HS-5 (cell line): ENCODE data around the gene YWHAG.
"Not testable (repeated sequence)": the region's sequence is repeated elsewhere in the genome, so short reads cannot be mapped to it uniquely, and the experiment has no call there.

Experiments
- DNase-seq: peaks from one replicate; pipeline ENCODE4 v3.0.0-alpha.2; 2012; ENCODE audit warnings: low read depth

YWHAG gene

DNA sequence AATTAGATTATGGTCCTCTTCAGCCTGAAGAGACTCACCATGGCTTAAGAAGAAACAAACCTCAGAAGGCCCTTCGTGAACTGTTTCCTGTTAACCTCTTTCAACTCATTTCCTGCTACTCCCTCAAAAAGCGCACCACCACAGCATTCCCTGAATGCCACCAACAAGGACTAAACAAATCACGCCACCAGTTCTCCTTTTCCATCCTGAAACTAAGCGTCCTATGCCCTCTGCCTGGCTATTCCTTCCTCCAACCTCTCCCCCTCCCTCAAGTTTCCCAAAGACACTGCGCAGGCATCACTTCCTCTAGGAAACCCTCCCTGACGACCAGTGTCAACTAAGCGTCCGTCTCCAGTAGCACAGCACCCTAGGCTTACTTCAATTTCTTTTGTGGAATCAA is 12.0 kb downstream of the YWHAG start:
- no peak for DNase-seq

DNA sequence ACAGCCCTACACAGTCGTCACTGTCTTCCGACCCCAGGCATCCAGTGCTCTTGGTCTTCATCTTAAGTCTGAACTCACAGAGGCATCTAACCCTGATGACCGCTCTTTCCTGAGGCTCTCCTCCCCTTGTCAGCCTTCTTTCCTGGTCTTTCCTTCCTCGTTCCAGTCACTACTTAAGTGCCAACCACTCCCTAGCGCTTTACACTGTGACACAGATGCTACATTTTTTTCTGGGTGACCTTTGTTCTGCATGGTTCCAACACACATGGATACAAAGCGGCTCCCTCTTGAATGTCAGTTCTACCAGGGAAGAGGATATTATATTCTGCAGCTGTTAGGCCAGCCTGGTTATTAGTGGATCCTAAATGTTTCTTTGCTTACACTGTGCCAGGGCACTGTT is 12.7 kb downstream of the YWHAG start:
- no peak for DNase-seq

DNA sequence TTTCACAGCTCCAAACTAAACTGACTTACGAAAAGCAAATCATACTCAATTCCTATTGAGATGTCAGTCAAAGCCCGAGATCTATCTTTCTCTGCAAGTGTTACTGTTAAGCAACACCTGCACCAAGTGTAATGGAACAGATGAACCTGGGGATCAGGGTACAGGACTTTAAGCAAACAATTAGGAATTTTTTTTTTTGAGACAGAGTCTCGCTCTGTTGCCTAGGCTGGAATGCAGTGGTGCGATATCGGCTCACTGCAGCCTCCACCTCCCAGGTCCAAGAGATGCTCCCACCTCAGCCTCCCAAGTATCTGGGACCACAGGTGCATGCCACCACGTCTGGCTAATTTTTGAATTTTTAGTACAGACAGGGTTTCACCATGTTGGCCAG is 14.9 kb downstream of the YWHAG start:
- no peak for DNase-seq

DNA sequence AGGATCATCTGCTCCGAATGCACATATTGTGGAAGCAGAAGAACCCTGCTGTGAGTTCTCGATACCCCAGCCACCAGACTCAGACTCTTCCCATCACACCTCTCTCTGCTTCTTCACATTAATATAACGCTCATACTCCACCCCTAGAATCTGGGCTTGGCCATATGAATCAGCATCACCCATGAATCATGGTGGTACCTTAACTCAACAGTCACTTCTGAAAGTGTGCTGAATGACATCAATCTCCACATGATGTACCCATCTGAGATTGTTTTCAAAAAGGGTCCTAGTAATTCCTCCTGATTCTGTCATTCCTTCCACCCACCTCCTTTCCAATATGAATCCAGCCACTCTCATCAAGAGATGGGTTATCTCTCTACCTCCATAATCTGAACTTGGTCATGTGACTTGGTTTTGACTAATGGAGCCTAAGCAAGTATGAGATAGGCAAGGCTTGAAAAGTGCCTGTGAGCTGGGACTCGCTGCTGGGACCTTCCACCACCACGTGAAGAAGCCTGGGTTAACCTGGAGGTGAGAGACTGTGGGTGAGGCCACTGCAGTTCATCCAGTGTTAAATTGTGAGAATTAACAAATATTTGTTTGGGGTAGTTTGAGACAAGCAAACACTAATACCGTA is 15.4 kb downstream of the YWHAG start:
- no peak for DNase-seq

DNA sequence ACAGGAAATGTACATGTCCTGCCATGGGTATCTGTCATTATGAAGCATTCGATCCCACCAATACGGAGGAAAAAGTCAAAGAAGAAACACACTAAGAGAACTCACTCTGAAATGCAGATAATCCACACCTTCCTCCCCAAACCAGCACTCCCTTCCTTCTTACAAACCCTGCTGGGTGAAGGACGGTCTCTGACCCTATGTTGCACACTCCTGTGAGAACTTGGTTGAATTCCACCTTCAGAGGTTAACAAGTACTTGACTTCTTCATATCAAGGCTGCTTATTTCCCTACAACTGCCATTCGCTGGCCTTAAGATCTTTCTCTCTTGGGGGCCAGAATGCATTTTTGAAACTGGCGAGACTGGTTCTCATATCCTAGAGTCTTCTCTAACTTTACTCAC is 16.6 kb downstream of the YWHAG start:
- DNase-seq = no peak

DNA sequence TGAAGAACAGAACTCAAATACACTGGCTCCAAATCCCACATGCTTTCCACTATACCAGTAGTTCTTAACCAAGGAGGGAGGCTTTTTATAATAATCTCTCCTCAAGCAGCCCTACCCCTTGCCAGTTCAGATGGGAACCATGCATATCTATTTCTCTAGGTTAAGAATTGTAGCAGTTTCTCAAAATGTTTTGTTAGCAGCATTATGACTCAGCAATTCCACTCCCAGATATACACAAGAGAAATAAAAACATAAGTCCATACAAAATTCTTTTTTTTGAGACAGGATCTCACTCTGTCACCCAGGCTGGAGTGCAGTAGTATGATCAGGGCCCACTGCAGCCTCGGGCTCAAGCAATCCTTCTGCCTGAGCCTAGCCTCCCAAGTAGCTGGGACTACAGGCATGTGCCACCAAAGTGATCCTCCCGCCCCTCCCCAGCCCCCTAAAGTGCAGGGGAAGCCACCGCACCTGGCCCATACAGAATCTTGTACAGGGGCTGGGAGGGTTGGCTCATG is 18.1 kb downstream of the YWHAG start:
- no peak for DNase-seq

DNA sequence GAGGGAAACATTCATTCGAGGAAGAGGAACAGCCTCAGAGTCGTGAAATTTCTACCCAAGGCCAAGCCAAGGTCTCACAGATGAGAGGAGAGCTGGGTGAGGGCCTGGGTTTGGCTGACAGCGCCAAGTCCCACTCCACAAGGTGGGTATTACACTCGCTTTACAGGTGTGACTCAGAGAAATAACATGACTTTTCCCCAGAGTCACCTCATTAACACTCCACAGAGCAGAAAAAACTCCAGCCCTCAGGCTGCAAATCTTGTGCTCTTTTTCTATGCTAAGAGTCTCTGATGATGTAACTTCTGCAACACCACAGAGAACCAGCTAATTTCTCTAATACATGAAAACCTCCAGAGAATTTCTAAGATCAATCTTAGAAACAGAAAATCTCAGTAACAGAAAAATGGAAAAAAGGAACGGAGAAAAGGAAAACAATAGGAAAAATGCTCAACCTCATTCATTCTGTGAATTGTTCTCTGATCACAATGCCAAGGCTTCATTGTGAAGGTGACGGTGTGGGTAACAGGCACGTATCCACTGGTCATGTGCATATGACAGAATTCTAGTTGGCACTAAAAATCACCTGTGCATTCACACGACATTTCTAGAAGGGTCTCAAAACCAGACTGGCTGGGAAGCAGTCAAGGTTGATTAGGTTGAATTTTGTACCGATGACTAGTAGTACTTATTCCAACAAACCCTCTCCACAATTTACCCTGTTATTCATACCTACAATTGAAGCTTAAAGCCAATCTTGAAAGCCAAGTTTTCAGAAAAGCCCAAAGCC is 20.3 kb downstream of the YWHAG start:
- DNase-seq = no peak

DNA sequence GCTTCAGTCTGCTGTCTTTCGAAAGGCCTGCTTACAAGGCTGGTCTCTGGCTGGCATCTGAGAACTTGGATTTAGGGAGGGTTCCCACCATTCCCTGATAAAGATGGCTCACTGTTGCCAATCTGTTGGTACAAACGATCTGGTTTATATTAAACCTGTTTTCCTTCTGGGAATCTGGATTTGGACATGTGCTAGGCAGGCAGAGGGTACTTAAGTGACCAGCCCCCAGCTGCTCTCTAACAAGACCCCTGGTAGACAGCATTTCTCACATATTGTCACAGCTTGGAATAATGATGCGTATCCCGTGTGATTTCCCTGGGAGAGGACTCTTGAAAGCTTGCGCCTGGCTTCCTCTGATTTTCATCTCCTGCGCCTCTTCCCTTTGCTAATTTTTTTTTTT is 21.6 kb downstream of the YWHAG start:
- no peak for DNase-seq

DNA sequence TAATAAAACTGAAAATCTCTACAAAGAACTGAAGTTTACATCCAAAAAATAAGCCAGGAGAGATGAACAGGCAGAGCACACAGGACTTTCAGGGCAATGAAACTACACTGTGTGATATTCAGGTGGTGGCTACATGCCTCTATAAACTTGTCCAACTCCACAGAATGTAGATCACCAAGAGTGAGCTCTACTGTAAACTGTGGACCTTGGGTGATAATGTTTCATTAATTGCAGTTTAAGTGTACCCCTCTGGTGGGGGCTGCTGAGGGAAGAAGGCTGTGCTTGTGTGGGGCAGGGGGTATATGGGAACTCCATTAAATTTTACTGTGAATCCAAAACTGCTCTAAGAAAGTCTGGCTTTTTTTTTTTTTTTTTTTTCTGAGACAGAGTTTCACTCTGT is 22.7 kb downstream of the YWHAG start:
- DNase-seq = no peak

DNA sequence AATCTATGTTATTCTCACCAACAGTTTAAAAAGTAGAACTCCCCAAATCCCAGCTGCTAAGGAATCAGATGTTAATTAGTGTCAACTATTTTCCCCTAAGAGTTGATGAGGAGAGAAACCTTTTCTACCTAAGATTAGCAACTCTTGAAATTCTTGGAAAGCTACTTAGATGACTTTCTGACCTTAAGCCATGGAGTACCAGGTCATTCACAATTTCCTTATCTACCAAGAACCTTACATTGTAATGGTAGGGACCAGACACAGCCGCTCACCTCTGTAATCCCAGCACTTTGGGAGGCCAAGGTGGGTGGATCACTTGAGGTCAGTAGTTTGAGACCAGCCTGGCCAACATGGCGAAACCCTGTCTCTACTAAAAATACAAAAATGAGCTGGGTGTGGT is 23.4 kb downstream of the YWHAG start:
- DNase-seq = not testable (repeated sequence)

DNA sequence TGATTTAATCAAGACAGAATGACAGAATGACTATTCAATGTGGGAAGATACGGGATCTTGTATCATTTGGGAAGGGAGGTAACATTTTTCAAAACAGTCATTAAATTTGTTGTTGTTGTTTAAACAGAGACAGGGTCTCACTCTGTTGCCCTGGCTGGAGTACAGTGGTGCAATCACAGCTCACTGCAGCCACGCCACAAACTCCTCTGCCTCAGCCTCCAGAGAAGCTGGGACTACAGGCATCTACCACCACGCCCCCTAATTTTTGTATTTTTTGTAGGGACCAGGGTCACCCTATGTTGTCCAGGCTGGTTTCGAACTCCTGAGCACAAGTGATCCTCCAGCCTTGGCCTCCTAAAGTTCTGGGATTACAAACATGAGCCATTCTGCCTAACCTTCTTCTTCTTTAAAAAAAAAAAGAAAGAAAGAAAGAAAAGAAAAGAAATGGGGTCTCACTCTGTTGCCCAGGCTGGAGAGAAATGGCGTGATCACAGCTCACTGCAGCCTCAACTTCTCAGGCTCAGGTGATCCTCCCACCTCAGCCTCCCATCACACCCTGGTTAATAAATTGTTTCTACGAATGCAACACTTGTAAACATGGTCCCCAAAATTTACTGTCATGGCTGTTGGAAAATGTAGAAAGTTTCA is 24.3 kb downstream of the YWHAG start:
- DNase-seq = no peak

DNA sequence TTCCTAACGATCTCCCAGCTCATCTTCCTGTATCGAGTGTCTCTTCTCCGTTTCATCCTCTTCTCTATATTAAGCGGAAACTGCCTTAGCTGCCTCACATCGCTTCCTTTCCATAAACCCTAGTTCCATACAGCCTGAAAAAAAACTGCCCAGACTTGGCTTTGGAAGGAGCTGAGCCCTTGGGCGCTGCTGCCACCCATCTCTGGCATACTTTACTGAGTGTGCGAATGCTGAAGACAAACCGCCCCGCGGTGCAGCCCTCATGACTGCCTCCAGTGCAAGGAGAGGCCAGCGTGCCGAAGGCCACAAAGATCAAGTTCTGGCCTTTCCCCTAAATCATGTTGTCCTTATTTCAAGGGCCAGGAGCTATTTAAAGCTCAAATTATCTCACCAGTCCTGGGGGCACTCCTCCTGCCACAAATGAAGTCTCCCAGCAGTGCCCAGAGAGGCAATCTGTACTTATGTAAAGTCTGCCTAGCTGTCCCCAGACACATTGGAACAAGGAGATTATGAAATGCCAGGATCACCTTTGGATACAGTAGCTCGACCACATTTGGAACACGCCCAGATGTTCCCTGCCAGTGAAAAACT is 25.2 kb downstream of the YWHAG start:
- DNase-seq = no peak

DNA sequence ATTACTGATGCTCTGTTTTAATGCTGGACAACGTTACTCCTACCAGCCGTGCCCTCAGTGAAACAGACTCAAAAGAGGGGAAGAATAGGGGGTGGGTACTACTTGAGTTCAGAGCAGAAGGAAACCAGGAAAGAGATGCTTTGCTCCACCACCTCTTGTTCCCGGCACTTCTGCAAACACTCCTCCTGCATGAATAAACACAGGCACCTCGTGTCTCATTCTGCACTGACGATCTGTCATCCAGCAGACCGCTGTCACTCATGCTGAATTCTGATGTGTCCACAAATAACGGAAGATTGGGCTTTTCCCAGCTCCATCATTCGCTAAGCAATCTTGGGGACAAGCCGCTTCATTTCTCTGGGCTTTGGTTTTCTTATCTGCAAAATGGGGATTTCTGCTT is 26.7 kb downstream of the YWHAG start:
- no peak for DNase-seq

DNA sequence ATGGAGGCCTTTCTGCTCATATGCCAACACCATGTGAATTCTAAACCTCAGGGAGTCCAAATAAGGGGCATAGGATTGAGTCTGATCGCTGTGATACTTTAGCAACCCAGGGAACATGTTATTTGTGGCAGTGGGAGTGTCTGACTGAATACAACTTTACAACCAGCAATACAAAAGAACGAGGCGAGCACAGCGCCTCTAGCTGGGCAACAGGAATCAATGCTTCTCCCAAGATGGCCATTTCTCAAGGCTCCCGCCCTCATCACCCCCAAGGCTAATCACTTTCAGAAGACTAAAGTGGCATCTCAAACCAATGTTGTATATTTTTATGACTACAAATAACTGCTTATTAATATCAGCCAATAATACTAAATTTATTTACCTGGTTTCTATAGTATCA is 28.1 kb downstream of the YWHAG start:
- no peak for DNase-seq

DNA sequence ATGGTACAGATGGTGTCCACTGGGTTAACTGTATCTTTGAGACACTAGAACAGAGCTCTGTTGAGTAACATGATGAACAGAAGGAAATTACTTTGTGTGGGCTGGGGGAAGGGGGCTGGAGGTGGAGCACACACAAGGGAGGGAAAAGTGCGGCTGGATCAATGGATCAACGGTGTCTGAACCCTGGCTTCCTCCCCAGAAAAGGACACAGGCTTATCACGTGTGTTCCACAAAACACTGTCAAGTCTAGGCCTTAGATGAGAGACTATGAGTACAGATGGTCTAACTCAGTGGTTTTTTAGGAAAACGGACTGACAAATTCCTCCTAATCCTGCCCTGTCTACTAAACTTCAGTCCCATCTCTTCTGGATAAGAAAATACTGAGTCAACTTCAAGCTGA is 28.5 kb downstream of the YWHAG start:
- DNase-seq = no peak

DNA sequence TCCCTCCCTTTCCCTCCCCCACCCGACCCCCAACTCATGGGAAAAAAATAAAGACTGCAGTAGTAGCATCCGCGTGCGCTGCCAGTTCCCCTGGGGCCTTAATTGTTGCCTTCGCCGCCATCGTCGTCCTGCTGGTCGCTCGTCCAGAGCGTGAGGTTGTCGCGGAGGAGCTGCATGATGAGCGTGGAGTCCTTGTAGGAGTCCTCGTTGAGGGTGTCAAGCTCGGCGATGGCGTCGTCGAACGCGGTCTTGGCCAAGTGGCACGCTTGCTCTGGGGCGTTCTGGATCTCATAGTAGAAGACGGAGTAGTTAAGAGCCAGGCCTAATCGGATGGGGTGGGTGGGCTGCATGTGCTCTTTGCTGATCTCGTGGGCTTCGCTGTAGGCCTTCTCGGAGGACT is 29.3 kb downstream of the YWHAG start:
- no peak for DNase-seq

DNA sequence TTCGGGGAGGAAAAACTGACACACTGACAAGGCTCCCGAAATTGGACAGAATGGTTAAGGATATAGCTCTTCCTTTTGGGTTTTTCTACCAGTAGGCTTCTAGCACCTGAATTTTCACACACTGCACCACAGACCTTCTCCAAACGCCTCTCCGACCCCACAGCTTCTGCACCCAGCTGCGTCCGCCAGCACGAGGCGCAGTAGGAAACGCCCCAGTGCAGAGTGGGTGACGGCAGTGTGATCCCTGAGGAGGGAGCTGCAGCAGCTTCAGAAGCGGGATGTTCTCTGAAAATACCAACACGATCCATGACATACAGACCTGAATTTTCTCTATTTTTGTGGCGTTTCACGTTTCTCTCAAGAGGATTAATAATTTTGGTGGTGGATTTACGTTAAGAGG is 30.4 kb downstream of the YWHAG start:
- DNase-seq = no peak

DNA sequence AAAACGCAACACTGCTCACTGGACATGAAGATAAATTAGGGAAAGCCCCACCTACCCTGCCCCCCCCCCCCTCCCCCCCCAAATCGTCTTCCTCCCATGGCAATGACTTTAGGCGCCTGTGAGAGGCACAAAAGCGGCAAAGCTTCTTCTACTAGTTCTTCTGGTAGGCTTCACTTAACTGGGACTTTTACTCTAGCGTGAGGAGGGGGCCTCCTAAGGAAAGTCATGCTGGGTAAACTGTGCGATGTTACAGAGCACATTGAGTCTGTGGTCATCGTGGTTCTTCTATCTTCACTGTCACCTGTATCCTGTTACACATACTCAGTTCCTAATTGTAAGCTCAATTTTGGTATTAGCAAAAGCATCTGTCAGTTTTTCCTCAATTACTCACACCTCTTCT is 31.2 kb downstream of the YWHAG start:
- DNase-seq = no peak

DNA sequence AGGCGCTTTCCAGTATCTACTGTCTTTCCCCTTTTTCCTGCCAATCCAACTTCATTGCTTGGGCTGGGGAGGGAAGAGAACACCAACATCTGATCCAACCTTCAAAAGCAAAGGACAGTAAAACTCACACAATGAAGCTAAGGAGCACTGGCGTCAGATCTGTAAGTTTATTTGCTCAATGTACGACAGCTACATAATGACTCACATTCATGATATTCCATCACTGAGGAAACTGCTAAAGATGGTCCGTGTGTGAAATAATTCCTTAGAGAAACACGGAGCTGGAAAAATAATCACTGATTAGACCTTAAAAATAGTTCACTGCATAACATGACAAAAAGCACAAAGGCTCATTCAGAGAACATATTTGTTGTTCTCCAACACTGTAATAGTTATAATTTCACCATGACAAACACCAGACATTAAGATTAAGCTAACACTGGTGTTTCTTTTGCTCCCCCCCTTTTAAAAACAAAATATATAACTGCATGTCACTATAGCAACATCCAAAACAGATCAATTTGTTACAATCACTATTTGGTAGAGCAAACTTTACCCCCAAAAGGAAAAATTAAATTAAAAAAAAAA is 32.1 kb downstream of the YWHAG start:
- DNase-seq = no peak

DNA sequence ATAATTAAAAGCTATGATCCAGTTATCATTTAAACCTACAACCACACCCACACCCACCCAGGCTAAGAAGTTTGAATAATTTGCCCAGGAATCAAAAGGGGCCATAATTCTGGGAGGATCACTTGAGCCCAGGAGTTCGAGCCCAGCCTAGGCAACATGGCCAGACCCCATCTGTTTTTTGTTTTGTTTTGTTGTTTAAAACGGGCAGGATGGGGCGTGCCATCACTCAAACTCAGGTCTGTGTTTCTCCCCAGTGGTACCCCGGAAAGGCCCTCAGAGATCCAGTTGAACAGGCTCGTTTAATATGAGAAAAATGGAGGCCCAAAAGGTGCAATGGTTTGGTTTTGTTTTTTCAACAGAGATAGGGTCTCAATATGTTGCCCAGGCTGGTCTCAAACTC is 33.0 kb downstream of the YWHAG start:
- no peak for DNase-seq

DNA sequence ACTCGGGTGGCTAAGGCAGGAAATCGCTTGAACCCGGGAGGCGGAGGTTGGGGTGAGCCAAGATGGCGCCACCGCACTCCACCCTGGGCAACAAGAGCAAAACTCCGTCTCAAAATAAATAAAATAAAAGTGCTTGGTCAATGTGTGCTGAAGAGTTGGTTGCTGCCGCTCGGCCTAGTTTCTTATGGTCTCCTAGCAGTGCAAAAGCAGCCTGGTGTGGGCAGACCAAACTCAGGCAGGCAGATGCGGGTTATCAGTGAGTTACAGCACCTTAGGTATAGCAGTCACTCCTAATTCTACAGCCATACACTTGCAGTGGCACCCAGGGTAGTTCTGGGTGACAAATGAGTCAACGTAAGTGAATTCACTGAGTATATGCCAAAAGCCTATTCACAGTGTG is 33.7 kb downstream of the YWHAG start:
- DNase-seq = no peak

DNA sequence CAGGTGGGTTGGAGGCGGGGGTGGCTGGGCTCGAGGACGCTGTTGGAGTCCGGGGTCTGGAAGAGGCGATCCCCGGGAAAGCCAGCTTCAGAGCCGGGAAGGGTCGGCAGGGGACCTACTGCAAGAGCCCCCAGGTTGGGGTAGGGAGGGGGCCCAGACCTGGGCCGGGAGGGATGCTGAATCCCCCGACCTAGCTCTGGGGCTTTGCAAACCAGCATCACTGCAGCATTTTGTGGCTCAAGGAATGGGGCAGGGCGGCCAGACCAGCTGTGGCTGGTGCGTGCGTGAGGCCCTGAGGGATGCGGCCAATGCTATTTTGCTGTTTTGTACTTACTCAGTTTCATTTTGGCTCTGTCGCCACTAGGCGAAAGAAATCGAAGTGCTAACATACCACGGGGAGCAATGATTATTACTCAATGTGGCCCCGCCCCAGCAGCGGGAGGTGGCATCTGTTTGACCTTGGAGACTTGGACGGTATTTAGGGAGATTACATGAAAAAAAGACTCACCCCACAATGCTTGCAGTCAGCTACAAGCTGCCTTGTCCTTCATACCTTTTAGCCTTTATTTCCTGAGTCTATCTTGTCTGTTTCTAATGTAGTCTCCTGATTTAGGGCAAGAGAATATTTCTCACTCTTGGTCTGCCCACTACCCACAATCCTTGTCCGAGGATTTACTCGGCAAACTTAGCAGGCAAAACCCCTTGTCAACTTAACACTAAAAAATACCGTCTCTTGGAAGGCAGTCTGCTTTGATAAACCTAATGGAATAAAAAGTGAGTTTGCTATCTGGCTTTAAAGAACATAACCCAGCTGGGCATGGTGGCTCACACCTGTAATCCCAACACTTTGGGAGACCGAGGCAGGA is 40.1 kb downstream of the YWHAG start:
- DNase-seq = no peak
